HG03103 (cell line): ENCODE measurements around the gene ABR.
"Not testable (repeated sequence)": the region's sequence is repeated elsewhere in the genome, so short reads cannot be mapped to it uniquely, and the experiment has no call there.

Source experiments
- ATAC-seq: cut with Tn5 transposase; IDR thresholded peaks from one replicate; pipeline ENCODE4 v1.9.1; 2021; ENCODE audit warnings: low read depth; ENCODE audit not compliant: unreplicated experiment

ABR gene

DNA sequence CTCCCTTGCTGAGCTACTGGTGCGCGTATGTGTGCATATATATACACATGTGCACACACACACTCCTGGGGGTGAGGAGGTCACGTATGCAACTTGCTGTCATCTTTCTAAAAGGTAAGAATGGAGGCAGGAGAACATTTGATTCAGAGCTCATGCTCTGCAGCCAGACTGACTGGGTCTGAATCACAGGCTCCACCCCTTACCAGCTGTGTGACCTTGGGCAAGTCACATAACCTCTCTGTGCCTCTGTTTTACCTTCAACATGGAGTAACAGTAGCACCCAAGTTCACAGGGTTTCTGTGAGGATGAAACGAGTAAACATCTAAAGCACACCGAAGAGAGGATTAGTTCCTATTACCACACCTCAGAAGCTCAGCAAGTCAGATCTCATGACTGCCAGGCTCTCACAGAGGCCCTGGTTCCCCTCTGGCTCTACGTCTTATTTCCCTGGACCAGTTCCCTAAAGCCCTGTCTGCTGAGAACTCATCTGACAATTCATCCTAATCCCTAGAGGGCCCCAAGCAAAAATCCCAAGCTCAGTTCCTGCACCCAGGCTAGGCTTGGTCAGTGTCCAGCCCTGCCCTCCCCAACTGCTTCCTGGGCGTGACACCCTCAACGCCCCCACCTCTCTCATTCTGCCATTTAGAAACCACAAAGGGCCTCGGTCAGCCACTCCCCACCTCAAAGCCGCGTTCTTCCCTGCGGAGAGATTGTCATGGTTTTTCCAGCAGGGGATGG is 28.7 kb downstream of the ABR start:
- no peak for ATAC-seq

DNA sequence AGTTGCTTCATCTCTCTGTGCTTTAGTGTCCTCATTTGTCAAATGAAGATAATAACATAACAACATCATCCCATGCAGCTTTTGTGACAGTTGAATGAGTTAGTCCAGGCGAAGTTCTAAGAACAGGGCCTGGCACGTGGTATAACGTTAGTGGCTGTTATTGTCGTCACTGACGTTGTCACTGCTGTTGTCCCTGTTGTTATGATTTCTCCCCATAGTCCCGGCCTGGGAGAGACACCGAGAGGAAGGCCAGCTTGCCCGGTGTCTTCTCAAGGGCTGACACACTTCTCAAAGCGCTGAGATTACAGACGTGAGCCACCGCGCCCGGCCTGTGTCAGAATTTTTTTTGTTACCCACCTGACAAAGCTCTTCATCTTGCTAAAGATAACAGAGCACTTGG is 29.9 kb downstream of the ABR start:
- ATAC-seq: no peak

DNA sequence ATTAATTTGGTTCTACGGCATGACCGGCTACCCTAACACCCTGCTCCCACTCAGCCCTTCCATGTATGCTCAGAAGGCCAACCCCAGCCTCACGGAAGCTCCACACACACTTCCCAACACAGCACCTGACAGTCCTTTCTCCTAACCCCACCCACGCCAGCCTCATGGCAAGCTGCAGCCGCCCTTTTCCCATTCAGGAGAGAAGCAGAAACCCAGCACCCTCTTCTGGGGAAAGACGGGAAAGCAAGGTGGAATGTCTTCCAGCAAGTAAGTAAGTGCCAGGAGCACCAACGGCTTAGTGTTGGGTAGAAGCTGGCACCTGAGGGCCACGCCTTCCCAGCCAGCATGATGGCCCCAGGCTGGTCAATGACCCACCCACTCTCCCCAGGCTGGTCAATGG is 32.1 kb downstream of the ABR start:
- ATAC-seq: no peak

DNA sequence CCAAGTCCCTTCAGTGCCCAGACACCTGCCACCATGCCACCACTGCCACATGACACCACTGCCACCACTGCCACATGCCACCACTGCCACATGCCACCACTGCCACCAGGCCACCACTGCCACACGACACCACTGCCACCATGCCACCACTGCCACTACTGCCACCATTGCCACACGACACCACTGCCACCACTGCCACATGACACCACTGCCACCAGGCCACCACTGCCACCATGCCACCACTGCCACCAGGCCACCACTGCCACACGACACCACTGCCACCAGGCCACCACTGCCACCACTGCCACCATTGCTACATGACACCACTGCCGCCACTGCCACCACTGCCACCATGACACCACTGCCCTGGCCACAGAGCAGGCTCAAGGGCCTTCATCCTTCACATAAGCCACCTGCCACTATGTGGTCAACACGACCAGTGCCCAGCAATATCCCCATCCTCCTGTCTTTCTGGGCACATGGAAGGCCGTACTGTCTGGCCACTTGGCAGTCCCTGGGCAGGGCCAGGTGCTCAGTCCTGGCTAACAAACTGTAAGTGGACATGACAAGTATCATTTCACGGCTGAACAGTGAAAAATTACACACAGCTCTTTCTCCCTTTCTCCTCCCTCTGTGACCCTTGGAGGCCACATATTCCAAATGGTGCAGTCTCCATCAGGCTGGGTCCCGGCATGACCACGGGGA is 33.1 kb downstream of the ABR start:
- no peak for ATAC-seq

DNA sequence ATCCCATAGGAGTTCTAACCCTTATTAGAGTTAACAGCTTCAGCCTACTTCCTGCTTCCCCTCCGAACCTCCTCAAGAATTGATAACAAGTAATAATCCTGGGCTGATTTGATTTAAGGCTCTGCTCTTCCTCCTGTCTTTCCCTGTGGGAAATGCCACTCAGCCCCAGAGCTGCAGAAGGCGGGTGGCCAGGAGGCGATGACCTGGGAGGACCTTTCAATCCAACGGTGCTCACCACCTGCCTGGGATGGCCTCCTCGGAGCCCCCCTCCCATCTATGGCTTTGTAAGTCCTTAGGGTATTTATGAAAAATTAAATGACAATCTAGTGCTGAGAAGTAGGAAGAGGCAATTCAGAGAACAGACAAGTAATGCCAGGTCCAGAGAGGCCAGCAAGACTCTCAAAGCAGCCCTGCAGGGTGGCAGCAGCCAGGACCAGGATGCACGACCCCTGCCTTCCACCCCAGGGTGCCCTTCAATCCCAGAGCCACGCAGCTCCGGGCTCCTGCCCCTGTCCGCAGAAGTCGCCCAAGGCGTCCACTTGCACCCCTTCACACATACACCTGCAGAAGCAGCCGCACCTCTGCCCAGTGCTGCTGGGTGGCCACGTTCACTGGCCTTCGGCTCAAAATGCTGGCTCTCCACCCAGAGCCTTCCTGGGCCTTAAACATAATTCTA is 34.3 kb downstream of the ABR start:
- no peak for ATAC-seq

DNA sequence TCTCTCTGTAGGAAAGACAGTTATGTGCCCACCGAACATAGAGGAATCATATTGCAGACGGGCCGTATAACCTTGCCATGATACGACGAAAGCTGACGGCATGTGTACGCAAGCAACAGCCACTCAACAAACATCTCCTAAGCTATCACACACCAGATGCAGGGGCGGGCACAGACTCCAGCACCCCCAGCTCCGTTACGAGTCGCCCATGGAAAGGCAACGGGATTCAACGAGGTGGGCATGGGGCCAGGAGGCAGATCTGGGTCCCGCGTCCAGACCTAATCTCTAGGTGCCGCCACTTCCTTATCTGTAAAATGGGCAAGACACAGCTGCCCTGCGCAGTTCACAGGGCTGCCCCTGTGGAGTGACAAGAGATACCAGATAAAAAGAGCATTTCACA is 35.6 kb downstream of the ABR start:
- ATAC-seq: no peak

DNA sequence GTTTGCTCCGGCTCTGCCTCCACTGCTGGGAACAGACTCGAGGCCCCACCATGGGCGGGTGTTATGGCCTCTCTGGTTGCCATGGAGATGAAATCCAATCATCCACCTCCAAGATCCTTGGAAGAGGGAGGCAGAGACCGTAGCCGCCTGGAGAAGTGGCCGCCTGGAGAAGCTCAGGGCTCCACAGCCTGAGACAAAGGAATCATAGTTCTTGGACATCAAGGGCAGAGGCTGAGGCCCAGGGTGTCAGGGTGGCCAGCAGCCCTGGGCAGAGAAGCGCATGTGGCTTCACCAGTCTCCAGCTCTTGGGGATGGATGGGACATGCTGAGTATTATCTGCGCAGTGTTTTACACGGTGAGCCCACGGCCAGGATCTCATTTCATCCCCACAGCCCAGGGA is 36.2 kb downstream of the ABR start:
- ATAC-seq: no peak

DNA sequence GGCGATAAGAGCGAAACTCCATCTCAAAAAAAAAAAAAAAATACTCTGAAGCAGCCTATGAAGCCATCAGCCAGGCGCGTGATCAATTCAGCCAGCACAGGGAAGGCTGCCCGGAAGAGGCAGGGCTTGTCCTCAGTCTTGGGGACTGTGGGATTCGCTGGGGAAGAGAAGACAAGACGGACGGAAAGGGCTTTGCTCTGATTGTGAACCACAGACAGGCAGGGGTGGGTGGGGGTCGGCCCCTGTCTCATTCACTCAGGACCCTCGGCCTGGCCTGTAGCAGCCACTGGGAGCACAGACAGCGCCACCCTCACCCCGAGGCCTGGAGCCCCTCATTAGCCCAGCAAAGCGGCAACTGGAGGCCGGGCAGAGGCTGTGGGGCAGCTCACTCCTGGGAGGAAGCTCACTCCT is 37.2 kb downstream of the ABR start:
- ATAC-seq: no peak

DNA sequence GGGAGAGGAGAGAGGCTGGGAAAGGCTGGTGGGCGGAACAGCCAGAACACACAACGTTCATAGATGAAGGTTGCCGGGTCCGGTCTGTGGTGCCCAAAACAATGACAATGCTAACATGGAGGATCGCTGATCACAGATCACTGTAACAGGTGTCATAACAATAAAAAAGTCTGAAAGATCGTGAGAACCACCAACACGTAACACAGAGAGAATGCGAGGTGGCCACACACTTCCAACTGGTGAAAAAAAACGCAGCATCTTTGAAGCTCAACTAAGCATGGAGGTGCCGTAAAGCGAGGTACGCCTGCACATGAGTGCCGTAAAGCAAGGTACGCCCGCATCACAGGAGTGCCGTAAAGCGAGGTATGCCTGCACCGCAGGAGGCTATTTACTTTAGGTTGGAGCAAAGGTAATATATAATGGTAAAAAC is 42.3 kb downstream of the ABR start:
- no peak for ATAC-seq

DNA sequence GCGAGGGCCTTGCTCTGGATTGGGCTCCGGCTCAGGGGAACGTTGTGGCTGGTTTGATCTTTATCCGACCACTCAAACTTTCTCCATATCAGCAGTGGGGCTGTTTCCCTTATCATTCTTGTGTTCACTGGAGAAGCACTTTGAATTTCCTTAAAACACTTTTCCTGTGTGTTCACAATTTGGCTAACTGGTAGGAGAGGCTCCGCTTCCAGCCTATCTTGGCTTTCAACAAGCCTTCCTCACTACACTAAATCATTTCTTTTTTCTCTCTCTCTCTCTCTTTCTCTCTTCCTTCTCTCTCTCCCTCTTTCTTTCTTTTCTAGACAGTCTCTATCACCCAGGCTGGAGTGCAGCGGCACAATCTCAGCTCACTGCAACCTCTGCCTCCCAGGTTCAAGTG is 43.0 kb downstream of the ABR start:
- no peak for ATAC-seq

DNA sequence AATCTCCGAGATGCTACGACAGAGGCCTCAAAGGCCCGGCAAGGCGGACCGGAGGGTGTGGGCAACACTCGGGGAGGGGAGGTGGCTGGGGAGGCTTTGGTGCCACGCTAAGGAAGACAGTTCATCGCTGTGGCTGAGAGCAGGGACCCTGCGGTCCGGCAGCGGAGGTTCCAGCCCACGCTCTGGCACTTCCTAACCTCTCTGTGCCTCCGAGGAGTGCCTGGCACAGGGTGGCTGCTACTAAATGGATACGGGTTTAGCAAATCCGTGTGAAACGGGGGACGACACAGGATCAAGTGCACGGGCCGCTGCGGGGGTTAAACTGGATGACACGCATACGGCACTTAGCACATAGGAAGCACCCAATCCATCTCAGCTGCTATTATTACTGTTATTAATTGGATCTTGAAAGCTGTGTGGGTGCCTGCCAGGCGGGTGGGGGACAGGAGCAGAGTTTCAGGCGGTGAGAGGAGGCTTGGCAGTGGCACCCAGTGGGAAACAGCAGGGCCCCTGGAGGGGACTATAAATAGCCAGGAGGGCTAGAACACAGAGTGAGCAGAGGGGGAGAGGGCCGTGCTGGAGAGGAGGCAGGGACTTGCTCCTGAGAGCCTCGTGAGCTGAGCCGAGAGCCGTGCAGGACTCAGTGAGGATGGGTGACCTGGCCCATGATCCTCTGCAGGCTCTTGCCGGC is 45.0 kb downstream of the ABR start:
- ATAC-seq: no peak

DNA sequence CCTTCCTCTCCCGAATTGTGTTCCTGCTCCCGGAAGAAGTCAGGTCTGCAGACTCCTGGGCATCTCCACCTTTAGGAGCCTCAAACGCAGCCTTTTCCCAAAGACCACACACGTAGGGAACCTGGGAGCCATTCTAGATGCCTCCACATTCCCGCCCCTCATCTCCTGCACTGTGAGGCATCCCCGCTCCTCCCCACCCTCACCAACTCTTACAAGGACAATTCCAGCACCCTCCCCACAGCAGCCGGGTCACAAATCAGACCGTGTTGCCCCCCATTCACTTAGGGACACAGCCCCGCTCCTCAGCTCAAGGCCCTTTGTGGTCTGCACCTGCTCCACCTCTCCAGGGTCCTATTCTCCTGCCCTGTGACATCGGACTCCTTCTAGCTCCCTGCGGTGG is 49.6 kb downstream of the ABR start:
- ATAC-seq: no peak

DNA sequence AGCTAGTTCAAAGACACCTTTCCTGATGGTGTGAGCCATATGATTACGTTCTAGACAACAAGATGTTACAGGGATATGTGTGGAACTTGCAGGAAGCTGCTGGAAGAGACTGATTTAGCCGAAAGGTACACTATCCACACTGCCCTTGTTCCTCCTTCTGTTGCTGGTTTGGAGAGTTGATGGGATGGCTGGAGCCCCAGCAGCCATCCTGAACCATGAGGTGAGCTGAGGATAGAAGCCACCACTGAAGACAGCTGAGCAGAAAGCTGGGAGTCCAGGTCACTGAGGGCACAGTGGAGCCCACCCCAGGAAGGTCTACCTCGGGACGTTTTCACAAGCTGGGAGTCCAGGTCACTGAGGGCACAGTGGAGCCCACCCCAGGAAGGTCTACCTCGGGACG is 51.3 kb downstream of the ABR start:
- ATAC-seq: not testable (repeated sequence)

DNA sequence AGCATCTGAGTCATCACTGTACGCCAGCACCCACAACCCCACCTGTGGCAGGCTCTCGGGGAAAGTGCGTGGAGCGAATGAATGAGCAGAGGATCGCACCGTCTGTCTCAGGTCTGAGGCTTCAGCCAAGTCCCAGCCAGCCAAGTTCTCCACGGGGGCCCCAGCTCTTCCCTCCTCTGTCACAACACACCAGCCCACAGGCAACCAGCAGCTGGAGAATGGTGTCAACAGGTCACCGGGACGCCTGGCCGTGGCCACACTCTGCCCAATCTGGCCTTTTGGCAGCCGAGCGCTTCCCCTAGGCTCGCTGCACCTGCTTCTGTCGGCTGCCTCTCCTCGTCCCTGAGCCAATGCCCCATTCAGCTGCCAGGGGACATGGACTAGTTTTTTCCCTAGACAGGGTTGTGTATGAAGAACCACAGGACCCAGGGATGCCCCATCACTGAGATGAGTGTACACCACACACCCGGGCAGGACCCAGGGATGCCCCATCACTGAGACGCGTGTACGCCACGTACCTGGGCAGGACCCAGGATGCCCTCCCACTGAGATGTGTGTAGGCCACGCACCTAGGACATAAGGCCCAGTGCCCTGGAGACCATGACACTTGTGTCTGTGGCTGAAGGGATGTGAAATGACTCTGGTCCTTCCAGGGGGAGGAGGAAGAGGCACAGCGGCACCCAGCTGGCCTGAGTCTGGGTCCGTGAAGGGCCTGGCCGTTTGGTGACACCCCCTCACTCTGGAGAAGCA is 52.8 kb downstream of the ABR start:
- no peak for ATAC-seq

DNA sequence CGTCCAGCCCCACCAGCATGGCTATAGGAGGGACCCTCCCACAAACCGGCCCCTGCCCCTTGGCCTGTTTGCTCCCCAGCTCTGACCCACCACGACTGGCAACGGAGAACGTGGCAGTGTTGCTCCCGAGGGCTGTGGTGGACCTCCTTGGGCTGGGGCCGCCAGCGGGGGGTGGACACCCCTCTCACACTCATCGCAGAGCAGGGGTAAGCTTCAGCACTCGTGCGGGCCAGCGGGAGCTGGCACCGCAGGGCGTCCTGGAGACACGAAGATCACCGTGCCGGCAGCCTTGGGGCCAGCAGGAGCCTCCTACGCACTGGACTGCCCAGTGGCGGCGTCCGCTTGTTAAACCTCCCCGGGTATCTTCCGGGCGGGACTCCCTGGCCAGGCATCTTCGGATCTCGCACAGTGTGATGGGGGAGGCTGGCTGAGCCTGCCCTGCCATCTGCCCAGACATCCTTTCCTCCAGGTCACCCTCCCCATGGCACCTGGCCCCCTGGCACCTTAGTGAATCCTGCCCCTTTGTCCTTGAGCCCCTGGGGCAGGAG is 53.5 kb downstream of the ABR start:
- ATAC-seq: no peak

DNA sequence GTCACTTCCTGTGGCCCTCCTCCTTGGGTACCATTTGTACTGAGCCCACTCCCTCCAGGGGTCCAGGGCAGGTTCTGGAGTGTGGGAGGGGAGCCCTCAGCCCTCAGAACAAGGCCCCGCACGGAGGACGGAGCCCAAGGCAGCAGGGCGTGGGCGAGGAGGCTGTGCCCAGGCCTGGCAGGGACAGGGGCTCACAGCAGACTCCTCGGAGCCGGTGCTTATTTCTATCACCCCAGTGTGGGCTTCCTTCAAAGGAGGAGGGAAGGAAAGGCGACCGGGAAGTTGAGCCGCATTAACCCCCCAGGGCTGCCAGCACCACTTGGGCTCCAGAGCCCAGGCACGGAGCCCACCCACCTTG is 54.0 kb downstream of the ABR start:
- no peak for ATAC-seq

DNA sequence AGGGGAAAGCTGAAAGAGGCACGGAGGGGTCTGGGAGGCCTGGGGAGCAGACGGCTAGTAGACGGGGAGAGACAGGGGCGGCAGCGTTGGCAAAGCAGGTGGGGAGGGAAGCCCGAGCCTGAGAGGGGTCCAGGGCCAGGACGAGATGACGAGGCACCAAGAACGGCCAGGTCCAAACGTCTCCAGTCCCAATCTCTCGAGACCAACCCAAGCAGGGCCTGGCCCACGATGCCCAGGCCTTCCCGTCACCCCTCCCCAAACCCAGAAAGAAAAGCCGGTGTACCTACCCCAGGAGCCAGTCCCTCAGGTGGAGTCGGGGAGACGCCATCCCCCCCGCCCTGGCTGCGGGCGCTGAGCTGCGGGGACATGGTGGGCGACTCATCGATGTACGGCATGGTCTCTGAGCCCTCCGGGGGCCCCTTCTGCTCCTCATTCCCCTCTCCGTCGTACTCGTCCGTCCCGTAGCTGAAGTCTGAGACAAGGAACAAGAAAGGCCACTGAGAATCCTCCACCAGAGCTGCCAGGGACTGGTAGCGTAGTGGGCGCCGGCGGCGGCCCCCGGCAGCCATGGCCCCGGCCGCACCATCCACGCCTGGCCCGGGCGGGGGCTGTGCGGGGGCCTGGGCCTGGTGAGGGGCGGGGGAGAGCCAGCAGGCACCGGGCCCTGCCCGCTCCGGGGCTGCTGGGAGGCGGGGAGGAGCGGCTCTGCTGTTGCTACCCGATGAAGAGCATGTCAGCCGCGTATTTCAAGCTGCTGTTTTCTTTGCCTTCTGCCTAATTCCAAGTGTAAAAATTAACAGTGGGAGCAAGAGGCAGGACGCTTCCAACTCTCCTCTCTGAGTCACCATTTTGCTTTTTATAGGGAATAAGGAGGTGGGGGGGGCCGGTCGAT is 54.6 kb downstream of the ABR start:
- no peak for ATAC-seq

DNA sequence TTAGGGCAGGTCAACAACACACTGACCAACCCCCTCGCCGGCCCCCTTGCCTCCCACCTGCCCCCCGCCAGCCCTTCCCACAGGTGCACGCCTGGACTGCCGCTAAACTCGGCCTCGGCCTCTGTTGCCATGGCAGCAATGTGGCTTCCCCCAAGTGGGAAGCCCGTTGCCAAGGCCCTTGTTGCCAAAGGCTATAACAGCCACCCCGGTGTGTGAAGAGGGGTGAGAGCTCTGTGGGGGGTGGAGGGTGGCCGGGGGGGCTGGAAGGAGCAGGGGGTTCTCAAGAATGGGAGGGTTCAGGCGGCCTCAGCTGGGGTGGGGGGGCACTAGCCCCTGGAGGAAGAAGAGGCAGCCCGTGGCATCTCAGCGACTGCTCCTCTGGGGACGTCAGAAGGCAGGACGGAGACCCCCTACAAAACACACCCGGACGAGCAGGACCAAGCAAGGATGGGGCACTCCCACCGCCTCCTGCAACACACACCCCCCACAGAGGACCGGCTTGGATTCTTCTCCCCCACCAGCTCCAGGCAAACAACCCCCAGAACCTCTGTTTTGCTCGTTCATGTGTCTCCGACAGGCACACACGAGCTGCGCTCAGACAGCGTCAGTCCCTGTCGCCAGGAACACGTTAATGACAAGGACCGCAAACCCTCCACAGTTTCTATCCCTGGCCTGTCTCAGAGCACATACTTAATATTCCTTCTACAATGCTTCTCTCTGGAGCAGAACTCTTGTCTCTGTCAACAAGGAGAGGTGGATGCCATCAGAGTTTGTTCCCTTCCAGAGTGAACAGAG is 55.7 kb downstream of the ABR start:
- ATAC-seq: no peak
